Lung (tissue), 12 donors: ENCODE measurements around the gene ADORA3. TPM values are rescaled to one million over a fixed set of nuclear protein-coding genes. Genes with fewer than 3 reads are reported as not detected.

Source experiments
- ATAC-seq: fragments of 200-7000 bp; cut with Tn5 transposase; one replicate; pipeline ENCODE4 v1.9.1; 2020; ENCODE audit warnings: moderate number of reproducible peaks; ENCODE audit not compliant: insufficient read depth, low FRiP score
- DNase-seq, 3 donors: peaks; one replicate each; pipeline ENCODE4 v3.0.0-alpha.2; 2013 to 2017
- H3K27ac ChIP-seq, 2 donors: one replicate each; pipeline ENCODE4 v1.5.1; 2013; ENCODE audit warnings: mild to moderate bottlenecking in 2 of 2, moderate library complexity in 2 of 2, control low read depth in 1 of 2, inconsistent platforms in 1 of 2, low read depth in 1 of 2, low read length in 1 of 2
- H3K27me3 ChIP-seq, 3 donors: one replicate each; pipeline ENCODE4 v1.5.1; 2013; ENCODE audit warnings: low read length in 2 of 3; ENCODE audit not compliant: control insufficient read depth in 3 of 3, insufficient read depth in 3 of 3
- H3K36me3 ChIP-seq, 4 donors: one replicate each; pipeline ENCODE4 v1.5.1; 2013; ENCODE audit warnings: low read length in 4 of 4, mild to moderate bottlenecking in 1 of 4, moderate library complexity in 1 of 4; ENCODE audit not compliant: control insufficient read depth in 4 of 4, insufficient read depth in 4 of 4
- H3K4me1 ChIP-seq, 5 donors: one replicate each; pipeline ENCODE4 v1.5.1; 2013; ENCODE audit warnings: low read length in 5 of 5, mild to moderate bottlenecking in 2 of 5, moderate library complexity in 1 of 5; ENCODE audit not compliant: control insufficient read depth in 5 of 5, insufficient read depth in 5 of 5
- H3K4me3 ChIP-seq: one replicate; pipeline ENCODE4 v1.5.1; 2013; ENCODE audit warnings: mild to moderate bottlenecking, control low read depth, moderate library complexity
- H3K9ac ChIP-seq, 2 donors: one replicate each; pipeline ENCODE4 v1.5.1; 2013; ENCODE audit warnings: low read length in 2 of 2, control low read depth in 1 of 2; ENCODE audit not compliant: insufficient read depth in 1 of 2
- H3K9me3 ChIP-seq, 4 donors: one replicate each; pipeline ENCODE4 v1.5.1; 2013; ENCODE audit warnings: low read length in 3 of 4, mild to moderate bottlenecking in 1 of 4, moderate library complexity in 1 of 4; ENCODE audit not compliant: control insufficient read depth in 4 of 4, insufficient read depth in 3 of 4
- CTCF ChIP-seq: IDR thresholded peaks from 2 replicates; pipeline ENCODE4 v1.5.1; 2012; ENCODE audit warnings: mild to moderate bottlenecking; ENCODE audit errors: control extremely low read depth, extremely low read depth
- WGBS, 2 donors: extraction: QIAGEN DNeasy Blood & Tissue Kit; methylation state at CpG; one replicate each; pipeline ENCODE4 v1.1.7; 2013; 5-methylcytosine and 5-hydroxymethylcytosine counted together
- polyA plus RNA-seq, 2 donors: library from polyadenylated mRNA; stranded (reverse); fragments of 200-250 nt; gene quantifications; one replicate each; pipeline ENCODE4 v1.2.1, GENCODE V29; 2013
- total RNA-seq, 2 donors: library from RNA; depleted of rRNA in 1 of 2; stranded (reverse); fragments of >200 nt in 1 of 2; gene quantifications; one replicate each; pipeline ENCODE4 v1.2.1, GENCODE V29; 2014 to 2021
- donor health status: control.
- donor health status: control.
- donor health status: Bipolar disorder and iron deficiency.
- donor health status: healthy.
- donor health status: DM: yes; HTN: yes; CAD: no.

ADORA3 gene
- total and polyA plus RNA-seq, 4 donors: 1.1 to 10.3 (median 3.9) TPM

- peaks cover 7 to 24% (median 14%) of the 10 kb centered on the region in 5 donors for H3K4me1 ChIP-seq
- no peak overlapping the region for H3K9ac ChIP-seq
- ATAC-seq: peak; percentile 60
- no peak for TF ChIP-seq CTCF
- H3K4me3 ChIP-seq: peak overlapping the region; percentile 2
- H3K27ac ChIP-seq: peak overlapping the region; percentile 88 to 99
- 3 to 6% methylated on average over 15 of the region's 15 CpGs for WGBS, 2 donors
- H3K27me3 ChIP-seq: no peaks in the 10 kb centered on the region
- peak; percentile 74 to 81 (median 76) for DNase-seq
- no peaks in the 10 kb centered on the region for H3K36me3 ChIP-seq
- no peaks in the 10 kb centered on the region for H3K9me3 ChIP-seq
Observed at GRCh38 chr1:111507411-111508201, 4.2 kb upstream of the ADORA3 start.

- H3K4me3 ChIP-seq: no peak overlapping the region
- H3K4me1 ChIP-seq: peaks cover 7 to 24% (median 10%) of the 10 kb centered on the region in 5 donors
- peak overlapping the region in 1 of 2 donors; percentile 47 for H3K27ac ChIP-seq
- H3K36me3 ChIP-seq: no peaks in the 10 kb centered on the region
- DNase-seq (no peak), ATAC-seq (no peak)
- H3K9me3 ChIP-seq: no peaks in the 10 kb centered on the region
- no peak for TF ChIP-seq CTCF
- no peak overlapping the region for H3K9ac ChIP-seq
- 45 to 76% methylated on average over 2 of the region's 2 CpGs for WGBS, 2 donors
- no peaks in the 10 kb centered on the region for H3K27me3 ChIP-seq
Observed at GRCh38 chr1:111506561-111506960, 3.1 kb upstream of the ADORA3 start.

- Histone ChIP-seq H3K4me3 (no peak overlapping the region), H3K27me3 (no peaks in the 10 kb centered on the region), H3K9me3 (no peaks in the 10 kb centered on the region), H3K9ac (no peak overlapping the region), H3K4me1 (peaks cover 4 to 24% (median 9%) of the 10 kb centered on the region in 5 donors), H3K27ac (peak overlapping the region in 1 of 2 donors; percentile 54), H3K36me3 (no peaks in the 10 kb centered on the region)
- no peak for ATAC-seq
- 60 to 74% methylated on average over 6 of the region's 6 CpGs for WGBS, 2 donors
- no peak for DNase-seq
- TF ChIP-seq CTCF: no peak
Observed at GRCh38 chr1:111505641-111506119, 2.2 kb upstream of the ADORA3 start.
